GDM1 (cell line): ENCODE measurements around the gene THSD4.
"Not testable (repeated sequence)": the region's sequence is repeated elsewhere in the genome, so short reads cannot be mapped to it uniquely, and the experiment has no call there.

ENCODE experiments used
- DNase-seq: peaks from one replicate; lab custom pipeline; 2025; lab: John Stamatoyannopoulos, UW

THSD4 gene

DNA sequence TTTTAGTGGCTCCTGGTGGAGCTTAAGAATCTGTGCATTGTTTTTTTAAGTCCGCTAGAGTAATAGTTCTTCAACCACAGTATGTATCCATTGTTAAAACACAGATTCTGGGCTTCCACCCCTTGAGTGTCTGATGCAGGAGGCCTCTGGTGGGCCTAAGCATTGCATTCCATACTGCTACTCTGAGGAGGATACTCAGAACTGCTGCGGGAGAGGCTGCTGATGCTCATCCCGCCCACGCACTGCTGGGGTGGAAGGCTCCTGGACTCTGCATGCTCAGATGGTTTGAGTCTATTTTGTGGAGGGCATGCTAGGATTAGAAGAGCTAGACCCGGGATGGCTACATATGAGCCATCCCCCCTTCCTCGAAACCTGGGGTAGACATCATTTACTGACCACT, 74.4 kb downstream of the THSD4 start:
- DNase-seq = no peak

- no peak for DNase-seq
These were observed 76.0 kb downstream of the THSD4 start for GRCh38 chr15:71191296-71191695.

GRCh38 chr15:71192816-71193215, 77.5 kb downstream of the THSD4 start:
- DNase-seq = no peak

GRCh38 chr15:71194286-71194685, 79.0 kb downstream of the THSD4 start:
- no peak for DNase-seq

DNA sequence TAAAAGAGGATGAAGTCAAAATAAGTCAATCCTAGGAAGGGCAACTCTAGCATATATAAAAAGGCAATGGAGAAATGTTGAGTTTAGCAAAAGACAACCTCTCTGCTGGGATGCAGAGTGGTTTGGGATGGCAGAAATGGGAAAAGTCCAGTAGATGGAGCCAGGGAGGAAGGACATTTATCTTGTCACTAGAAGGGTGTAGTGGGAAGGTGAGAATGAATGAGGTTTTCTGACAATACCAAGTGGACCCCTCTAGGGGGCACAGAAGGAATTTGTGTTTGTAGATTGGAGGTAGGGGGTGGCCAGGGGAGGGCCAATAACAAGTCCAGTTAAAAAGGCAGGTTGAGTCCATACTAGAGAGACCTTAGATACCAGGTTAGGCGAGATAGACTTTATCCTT, 80.0 kb downstream of the THSD4 start:
- DNase-seq = no peak

GRCh38 chr15:71197620-71198019, 82.3 kb downstream of the THSD4 start:
- DNase-seq = no peak

- no peak for DNase-seq
These were observed 83.6 kb downstream of the THSD4 start for GRCh38 chr15:71198846-71199245.

DNA sequence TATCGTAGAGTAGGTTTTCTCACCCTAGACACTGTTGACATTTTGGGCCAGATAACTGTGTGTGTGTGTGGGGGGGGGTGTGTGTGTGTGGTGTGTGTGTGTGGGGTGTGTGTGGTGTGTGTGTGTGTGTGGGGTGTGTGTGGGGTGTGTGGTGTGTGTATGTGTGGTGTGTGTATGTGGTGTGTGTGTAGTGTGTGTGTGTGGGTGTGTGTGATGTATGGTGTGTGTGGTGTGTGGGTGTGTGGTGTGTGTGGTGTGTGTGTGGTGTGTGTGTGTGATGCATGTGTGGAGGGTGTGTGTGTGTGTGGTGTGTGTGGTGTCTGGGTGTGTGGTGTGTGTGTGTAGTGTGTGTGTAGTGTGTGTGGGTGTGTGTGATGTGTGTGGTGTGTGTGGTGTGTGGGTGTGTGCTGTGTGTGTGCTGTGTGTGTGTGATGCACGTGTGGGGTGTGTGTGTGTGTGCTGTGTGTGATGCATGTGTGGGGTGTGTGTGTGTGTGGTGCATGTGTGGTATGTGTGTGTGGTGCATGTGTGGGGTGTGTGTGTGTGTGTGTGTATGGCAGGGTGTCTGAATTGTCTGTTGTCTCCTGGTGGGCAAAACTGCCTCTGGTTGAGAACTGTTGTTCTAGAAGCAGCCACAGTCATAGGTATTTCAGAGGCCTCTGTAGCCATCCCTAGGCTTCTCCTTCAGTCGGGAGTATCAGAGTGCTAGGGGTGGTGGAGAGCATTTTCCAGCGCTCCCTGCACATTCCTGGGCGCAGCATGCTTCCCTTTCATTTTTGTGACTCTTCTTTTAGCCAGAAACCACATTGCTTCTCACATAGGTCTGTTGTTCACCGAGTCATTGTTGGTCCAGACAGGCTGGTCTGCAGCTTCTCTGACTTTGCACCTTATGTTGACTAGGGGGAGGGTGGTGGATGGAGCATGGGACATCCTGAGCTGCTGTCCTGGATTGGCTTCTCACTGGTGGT, 84.4 kb downstream of the THSD4 start:
- DNase-seq = no peak

DNA sequence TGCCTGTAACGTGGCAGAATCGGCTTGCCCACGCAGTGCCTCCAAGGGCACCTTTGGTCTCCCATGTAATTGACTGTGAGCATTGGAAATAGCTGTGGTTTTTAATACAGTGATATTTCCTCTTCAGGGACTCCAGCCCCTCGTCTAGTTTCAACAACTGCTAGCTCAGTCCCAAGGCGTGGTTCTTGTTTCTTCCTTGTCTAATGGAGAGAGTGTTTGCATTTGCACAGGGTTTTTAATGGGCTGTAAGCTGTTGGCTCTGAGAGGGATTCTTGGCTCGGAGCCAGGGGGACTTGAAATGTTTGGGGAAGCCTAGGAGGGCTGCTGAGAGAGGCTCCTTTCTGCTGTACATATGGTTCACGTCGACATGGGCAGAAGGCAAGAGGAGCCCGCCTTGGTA, 86.2 kb downstream of the THSD4 start:
- no peak for DNase-seq

GRCh38 chr15:71202712-71203111, 87.4 kb downstream of the THSD4 start:
- DNase-seq = no peak

DNA sequence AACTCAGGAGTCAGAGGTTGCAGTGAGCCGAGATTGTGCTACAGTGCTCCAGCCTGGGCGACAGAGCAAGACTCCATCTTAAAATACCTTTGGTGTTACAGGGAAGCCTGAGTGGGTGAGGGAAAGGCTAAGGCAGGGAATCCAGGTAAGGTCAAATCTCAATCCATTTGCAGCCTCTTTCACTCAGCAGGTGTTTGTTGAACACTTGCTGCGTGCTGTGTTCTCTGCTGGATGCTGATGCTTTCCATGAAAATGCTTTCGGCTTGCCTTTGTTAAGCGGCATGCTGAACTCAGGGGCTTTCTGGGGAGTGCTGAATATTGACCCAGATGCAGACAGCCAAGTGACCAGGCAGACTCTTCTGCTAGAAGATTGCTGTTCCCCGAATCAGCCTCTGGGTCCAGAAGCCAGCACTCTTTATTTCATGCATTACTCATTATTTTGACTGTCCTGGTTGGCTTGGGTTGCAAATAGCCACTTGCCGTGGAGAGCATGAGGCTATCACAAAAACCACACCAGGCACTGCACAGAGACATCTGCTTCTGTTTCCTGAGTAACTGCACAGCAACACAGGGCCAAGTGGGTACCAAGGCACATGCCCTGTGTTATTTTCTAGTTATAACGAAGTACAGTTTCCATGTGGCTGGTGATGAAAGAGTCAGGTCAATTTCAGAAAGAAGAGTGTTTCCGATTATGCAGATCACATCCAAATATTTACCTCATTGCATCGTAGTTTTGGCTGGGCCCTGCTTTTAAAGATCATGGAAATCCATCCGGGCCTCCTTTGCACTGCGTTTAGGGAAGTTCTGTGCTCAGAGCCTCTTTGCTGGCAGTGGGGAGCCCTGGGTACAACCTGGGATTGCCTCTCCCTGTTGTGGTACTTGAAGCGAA, 88.6 kb downstream of the THSD4 start:
- no peak for DNase-seq

DNA sequence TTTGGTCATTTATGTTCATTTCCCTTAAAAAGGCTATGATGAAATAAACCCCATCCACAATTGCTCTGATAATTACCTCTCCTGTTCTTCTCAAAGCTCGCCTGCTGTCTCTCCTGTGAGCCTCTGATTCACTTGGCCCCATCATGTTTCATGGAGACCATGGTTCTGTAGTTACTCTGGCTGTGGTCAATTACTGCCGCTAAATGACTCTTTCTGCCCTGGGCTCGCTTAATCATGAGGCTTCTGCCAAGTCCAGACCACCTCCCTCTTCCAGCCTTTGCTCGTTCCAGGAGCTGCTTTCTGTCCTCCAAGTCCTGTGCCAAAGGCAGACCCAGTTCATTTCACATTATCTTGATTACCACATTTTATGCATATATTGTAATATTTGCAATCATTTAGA, 91.9 kb downstream of the THSD4 start:
- no peak for DNase-seq

DNA sequence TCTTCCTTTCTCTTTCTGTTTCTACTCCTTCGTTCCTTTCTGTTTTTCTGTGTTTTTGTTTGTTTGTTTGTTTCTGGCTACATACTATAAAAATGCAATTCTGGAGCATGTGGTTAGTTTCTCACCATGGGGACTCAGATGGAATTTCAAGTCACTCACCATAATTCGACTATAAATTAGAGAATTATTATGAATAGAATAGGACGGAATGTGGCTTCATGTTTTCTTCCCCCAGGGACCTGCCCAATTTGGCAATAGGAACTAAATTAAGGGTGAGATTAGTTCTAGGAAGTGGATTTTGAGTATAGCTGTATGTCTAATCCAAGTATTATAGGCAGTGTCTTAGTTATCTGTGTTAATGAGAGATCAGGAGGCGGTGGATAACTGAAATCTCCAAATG, 96.9 kb downstream of the THSD4 start:
- DNase-seq = no peak

- not testable (repeated sequence) for DNase-seq
These were observed 98.7 kb downstream of the THSD4 start for GRCh38 chr15:71213943-71214342.

- DNase-seq = no peak
These were observed 100.0 kb downstream of the THSD4 start for GRCh38 chr15:71215126-71215894.

- DNase-seq = no peak
These were observed 103.1 kb downstream of the THSD4 start for GRCh38 chr15:71218272-71218805.

GRCh38 chr15:71219101-71219500, 103.8 kb downstream of the THSD4 start:
- DNase-seq = no peak

- no peak for DNase-seq
These were observed 104.4 kb downstream of the THSD4 start for GRCh38 chr15:71219645-71220044.

- no peak for DNase-seq
These were observed 105.6 kb downstream of the THSD4 start for GRCh38 chr15:71220828-71221227.

GRCh38 chr15:71221417-71221816, 106.1 kb downstream of the THSD4 start:
- no peak for DNase-seq

GRCh38 chr15:71223516-71223915, 108.2 kb downstream of the THSD4 start:
- DNase-seq = no peak

DNA sequence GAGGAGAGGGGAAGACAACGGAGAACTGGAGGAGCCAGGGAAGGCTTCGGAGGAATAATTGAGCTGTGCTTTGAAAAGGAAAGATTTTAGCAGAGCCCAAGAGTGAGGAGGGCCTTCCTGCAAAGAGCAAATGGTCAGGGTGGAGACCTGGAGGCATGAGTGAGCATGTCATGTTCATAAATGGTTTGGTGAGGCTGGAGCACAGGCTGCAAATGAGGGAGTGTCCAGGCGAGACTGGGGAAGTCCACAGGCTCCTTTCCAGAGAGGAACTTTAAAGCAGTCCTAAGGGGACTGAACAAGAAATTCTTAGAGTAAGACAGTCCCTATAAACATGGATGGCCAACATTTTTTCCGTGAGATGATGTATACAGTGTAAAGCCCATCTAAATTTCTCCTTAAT, 108.8 kb downstream of the THSD4 start:
- DNase-seq = no peak
